Skeletal muscle satellite cell (primary cell): Measurements from ENCODE around the gene GRIK5.

Source experiments
- H3K27me3 ChIP-seq: 2 replicates; pipeline ENCODE4 v1.7.0; 2013; ENCODE audit warnings: low read length; ENCODE audit not compliant: control insufficient read depth, insufficient read depth
- H3K36me3 ChIP-seq: 2 replicates; pipeline ENCODE4 v1.7.0; 2013; ENCODE audit warnings: mild to moderate bottlenecking, control low read depth, low read length; ENCODE audit not compliant: insufficient read depth
- H3K4me1 ChIP-seq: 2 replicates; pipeline ENCODE4 v1.7.0; 2013; ENCODE audit warnings: low read length; ENCODE audit not compliant: control insufficient read depth, insufficient read depth
- H3K4me2 ChIP-seq: 2 replicates; pipeline ENCODE4 v1.7.0; 2013; ENCODE audit warnings: mild to moderate bottlenecking, low read length
- H3K4me3 ChIP-seq: 2 replicates; pipeline ENCODE4 v1.7.0; 2013; ENCODE audit warnings: low read length
- H3K9ac ChIP-seq: 2 replicates; pipeline ENCODE4 v1.7.0; 2013; ENCODE audit warnings: mild to moderate bottlenecking, low read depth, low read length, moderate library complexity
- H3K9me3 ChIP-seq: replicated peaks from 2 replicates; pipeline ENCODE4 v1.7.0; 2013; ENCODE audit warnings: mild to moderate bottlenecking, control low read depth, low read length

GRIK5 gene

DNA sequence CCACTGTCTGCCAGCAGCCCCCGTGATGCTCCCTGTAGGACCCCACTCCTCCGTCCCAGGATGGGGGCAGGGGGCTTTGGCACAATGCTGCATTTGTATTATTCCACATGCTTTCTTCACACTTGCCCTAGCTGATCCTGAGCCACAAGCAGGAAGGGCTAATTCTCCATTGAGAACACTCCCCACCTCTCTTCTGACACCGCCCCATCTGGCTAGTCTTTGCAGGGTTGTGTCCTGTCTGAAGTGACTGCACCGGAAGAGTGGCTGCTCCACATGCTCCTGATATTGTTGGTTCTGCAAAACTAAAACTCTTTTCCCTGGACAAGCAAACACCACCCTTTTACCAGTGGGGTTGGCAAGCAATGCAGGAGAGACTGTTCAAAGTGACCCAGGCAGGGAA is 23.9 kb upstream of the GRIK5 start:
- Histone ChIP-seq H3K4me1 (peaks cover 9% of the 10 kb centered on the region), H3K9ac (no peak overlapping the region), H3K27me3 (peaks cover 13% of the 10 kb centered on the region), H3K9me3 (no peaks in the 10 kb centered on the region), H3K4me2 (no peak overlapping the region), H3K36me3 (no peaks in the 10 kb centered on the region), H3K4me3 (no peak overlapping the region)

- H3K9ac ChIP-seq, result no peak overlapping the region
- no peak overlapping the region for H3K4me2 ChIP-seq
- no peaks in the 10 kb centered on the region for H3K9me3 ChIP-seq
- H3K27me3 ChIP-seq, result peaks cover 13% of the 10 kb centered on the region
- no peak overlapping the region for H3K4me3 ChIP-seq
- H3K36me3 ChIP-seq, result no peaks in the 10 kb centered on the region
- H3K4me1 ChIP-seq, result peaks cover 13% of the 10 kb centered on the region
Measured at GRCh38 chr19:42093505-42093904, 23.5 kb upstream of the GRIK5 start.

GRCh38 chr19:42092350-42092749 is 22.3 kb upstream of the GRIK5 start:
- Histone ChIP-seq H3K4me2 (no peak overlapping the region), H3K9ac (no peak overlapping the region), H3K9me3 (no peaks in the 10 kb centered on the region), H3K27me3 (peaks cover 13% of the 10 kb centered on the region), H3K36me3 (no peaks in the 10 kb centered on the region), H3K4me1 (peaks cover 20% of the 10 kb centered on the region), H3K4me3 (no peak overlapping the region)

GRCh38 chr19:42091742-42092141 is 21.7 kb upstream of the GRIK5 start:
- Histone ChIP-seq H3K9ac (no peak overlapping the region), H3K4me3 (no peak overlapping the region), H3K36me3 (no peaks in the 10 kb centered on the region), H3K27me3 (peaks cover 13% of the 10 kb centered on the region), H3K9me3 (no peaks in the 10 kb centered on the region), H3K4me1 (peaks cover 20% of the 10 kb centered on the region), H3K4me2 (no peak overlapping the region)

- Histone ChIP-seq H3K4me2 (no peak overlapping the region), H3K4me3 (no peak overlapping the region), H3K9ac (no peak overlapping the region), H3K27me3 (peaks cover 8% of the 10 kb centered on the region), H3K4me1 (peaks cover 20% of the 10 kb centered on the region), H3K9me3 (no peaks in the 10 kb centered on the region), H3K36me3 (no peaks in the 10 kb centered on the region)
Measured at GRCh38 chr19:42091300-42091699, 21.3 kb upstream of the GRIK5 start.

DNA sequence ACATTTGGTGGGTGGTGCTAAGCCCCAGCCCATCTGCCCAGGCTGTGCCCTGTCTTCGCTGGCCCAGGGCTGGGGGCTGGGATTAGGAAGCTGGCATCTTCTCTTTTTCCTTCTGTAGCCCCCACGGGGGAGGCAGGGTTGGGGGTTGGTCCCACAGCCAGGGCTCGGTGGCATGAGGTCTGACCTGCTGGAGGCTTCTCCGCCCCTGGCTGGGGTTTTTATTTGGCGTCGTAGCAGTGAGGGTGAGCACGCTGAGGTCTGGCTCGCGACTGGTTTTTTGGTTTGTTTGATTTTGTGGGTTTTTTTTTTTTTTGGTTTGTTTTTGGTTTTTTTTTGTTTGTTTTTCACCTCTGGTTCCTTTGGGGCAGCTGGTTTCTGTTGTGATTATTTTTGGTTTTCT is 20.7 kb upstream of the GRIK5 start:
- Histone ChIP-seq H3K4me1 (peaks cover 20% of the 10 kb centered on the region), H3K9ac (no peak overlapping the region)

GRCh38 chr19:42089772-42090171 is 19.8 kb upstream of the GRIK5 start:
- H3K9me3 ChIP-seq, result no peaks in the 10 kb centered on the region
- H3K4me1 ChIP-seq, result peaks cover 20% of the 10 kb centered on the region
- H3K36me3 ChIP-seq, result no peaks in the 10 kb centered on the region
- no peak overlapping the region for H3K4me2 ChIP-seq
- no peaks in the 10 kb centered on the region for H3K27me3 ChIP-seq
- no peak overlapping the region for H3K9ac ChIP-seq
- no peak overlapping the region for H3K4me3 ChIP-seq

More for the DNA sequence above, 20.7 kb upstream of the GRIK5 start:
- Histone ChIP-seq H3K36me3 (no peaks in the 10 kb centered on the region), H3K4me2 (no peak overlapping the region), H3K27me3 (peaks cover 2% of the 10 kb centered on the region), H3K9me3 (no peaks in the 10 kb centered on the region), H3K4me3 (no peak overlapping the region)

DNA sequence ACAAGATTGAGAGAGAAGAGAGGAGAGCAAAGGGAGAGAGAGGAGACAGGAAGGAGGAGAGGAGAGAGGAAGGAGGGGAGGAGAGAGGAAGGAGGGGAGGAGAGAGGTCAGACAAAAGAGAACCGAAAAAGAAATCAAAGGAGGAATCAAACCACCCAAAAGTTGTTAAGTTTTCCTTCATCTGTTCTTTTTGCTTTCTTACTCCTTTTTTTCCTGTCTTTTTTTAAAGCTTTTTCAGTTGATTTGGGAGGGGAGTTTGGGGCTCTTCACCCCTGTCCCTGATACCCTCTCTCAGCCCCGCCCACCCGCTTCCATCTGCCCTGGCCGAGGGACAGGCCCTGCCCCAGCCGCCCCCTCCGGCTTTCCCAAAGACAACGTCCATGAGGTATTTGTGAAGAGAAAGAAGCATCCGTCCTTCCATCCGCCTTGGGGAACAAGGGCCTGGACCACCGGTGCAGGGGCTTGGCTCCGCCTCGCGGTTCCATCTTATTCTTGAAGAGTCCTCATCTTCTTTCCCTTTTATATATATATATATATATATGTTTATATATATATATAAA is 19.3 kb upstream of the GRIK5 start:
- Histone ChIP-seq H3K4me1 (peaks cover 20% of the 10 kb centered on the region), H3K9ac (peak overlapping the region; percentile 61), H3K9me3 (no peaks in the 10 kb centered on the region), H3K36me3 (no peaks in the 10 kb centered on the region), H3K4me2 (peak overlapping the region; percentile 68), H3K4me3 (peak overlapping the region; percentile 58), H3K27me3 (no peaks in the 10 kb centered on the region)

GRCh38 chr19:42088471-42089190 is 18.6 kb upstream of the GRIK5 start:
- H3K9ac ChIP-seq, result peak overlapping the region; percentile 61

GRCh38 chr19:42086770-42087550 is 17.0 kb upstream of the GRIK5 start:
- no peaks in the 10 kb centered on the region for H3K9me3 ChIP-seq
- peaks cover 20% of the 10 kb centered on the region for H3K4me1 ChIP-seq
- H3K27me3 ChIP-seq, result no peaks in the 10 kb centered on the region
- H3K4me3 ChIP-seq, result no peak overlapping the region
- H3K36me3 ChIP-seq, result peaks cover 3% of the 10 kb centered on the region
- no peak overlapping the region for H3K4me2 ChIP-seq
- no peak overlapping the region for H3K9ac ChIP-seq

More at GRCh38 chr19:42088471-42089190, 18.6 kb upstream of the GRIK5 start:
- Histone ChIP-seq H3K9me3 (no peaks in the 10 kb centered on the region), H3K4me3 (peak overlapping the region; percentile 58), H3K4me1 (peaks cover 20% of the 10 kb centered on the region), H3K4me2 (peak overlapping the region; percentile 68), H3K27me3 (no peaks in the 10 kb centered on the region), H3K36me3 (no peaks in the 10 kb centered on the region)

DNA sequence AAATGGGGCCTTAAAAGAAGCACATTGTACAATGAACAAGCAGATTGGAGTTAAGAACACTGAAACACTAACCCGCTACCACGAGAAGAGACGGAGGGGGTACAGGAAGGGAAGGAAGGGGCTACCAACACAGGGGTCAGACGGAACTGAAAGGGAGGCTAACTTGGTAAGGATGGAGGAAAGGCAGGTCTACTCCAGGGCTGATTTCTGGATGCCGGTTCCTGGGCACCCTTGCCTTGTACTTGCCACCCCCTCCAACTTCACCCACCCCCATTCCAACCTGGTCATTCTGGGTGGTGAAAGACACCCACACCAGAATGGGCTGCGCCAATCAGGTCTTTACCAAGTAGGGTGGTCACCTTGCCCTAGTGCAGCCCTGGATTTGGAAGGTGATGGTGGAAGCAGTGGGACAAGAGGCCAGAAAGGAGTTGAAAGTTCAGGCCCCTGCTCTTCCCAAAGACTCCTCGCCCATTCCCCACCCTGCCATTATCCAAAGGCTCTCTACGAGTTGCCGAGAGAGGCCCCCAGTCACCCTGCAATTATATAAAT is 16.3 kb upstream of the GRIK5 start:
- Histone ChIP-seq H3K9me3 (no peaks in the 10 kb centered on the region), H3K36me3 (peaks cover 8% of the 10 kb centered on the region), H3K4me3 (no peak overlapping the region), H3K9ac (no peak overlapping the region), H3K4me2 (no peak overlapping the region), H3K4me1 (peaks cover 16% of the 10 kb centered on the region), H3K27me3 (no peaks in the 10 kb centered on the region)
